GM12878 (cell line): ENCODE data around the gene CCDC134. TPM values are rescaled to one million over a fixed set of nuclear protein-coding genes. Genes with fewer than 3 reads are reported as not detected.

ENCODE experiments used
- ATAC-seq: fragments of 200-7000 bp; cut with Tn5 transposase; 3 replicates; pipeline ENCODE4 v1.9.1; 2020; ENCODE audit warnings: mild to moderate bottlenecking, moderate library complexity
- BruUV-seq: library from RNA; stranded (reverse); fragments of 400-500 nt; replicated peaks from 2 replicates; lab custom pipeline; 2021; lab: Mats Ljungman, UMichigan
- CTCF ChIA-PET: fragments of 300-600 bp; sonication (Branson Sonifier 250); formaldehyde crosslinking; extraction: SDS; loops from one replicate; lab custom pipeline; 2021; ENCODE audit warnings: inconsistent platforms; lab: Yijun Ruan, JAX
- POLR2A ChIA-PET: fragments of 350-600 bp; formaldehyde crosslinking; extraction: SDS; loops from one replicate; lab custom pipeline; 2021; ENCODE audit warnings: inconsistent platforms; lab: Charles Lee
- RAD21 ChIA-PET: fragments of 300-600 bp; sonication (Branson Sonifier 250); formaldehyde crosslinking; loops from one replicate; lab custom pipeline; 2023; ENCODE audit warnings: antibody characterized with exemption; ENCODE audit not compliant: unreplicated experiment; lab: Charles Lee
- SMC1A ChIA-PET: fragments of 300-600 bp; sonication (Branson Sonifier 250); formaldehyde crosslinking; loops from one replicate; lab custom pipeline; 2023; ENCODE audit not compliant: unreplicated experiment, uncharacterized antibody; lab: Charles Lee
- DNase-seq: peaks from one replicate; pipeline ENCODE4 v3.0.0-alpha.2; 2011; ENCODE audit warnings: low read depth, low spot score
- FAIRE-seq: peaks from 3 replicates; lab custom pipeline; 2011; peaks lifted over from hg19 to GRCh38; lab: Jason Lieb, UNC
- H2AFZ ChIP-seq: 2 replicates; pipeline ENCODE4 v1.6.0; 2011; ENCODE audit warnings: low read depth, low read length, control low read depth; ENCODE audit not compliant: control insufficient read depth
- H3K27ac ChIP-seq: 2 replicates; pipeline ENCODE4 v1.5.1; 2011; ENCODE audit warnings: control low read depth; ENCODE audit not compliant: control insufficient read depth, insufficient read depth
- H3K27me3 ChIP-seq, 2 experiments: replicated peaks in 1 of 2; 2 replicates each; pipeline versions ENCODE4 v1.6.0 to v1.6.1; 2011; ENCODE audit warnings: low read length in 1 of 2; ENCODE audit not compliant: control insufficient read depth in 2 of 2, insufficient read depth in 2 of 2
- H3K36me3 ChIP-seq, 2 experiments: 2 replicates each; pipeline ENCODE4 v1.5.1; 2011; ENCODE audit warnings: low read length in 1 of 2; ENCODE audit not compliant: control insufficient read depth in 2 of 2, insufficient read depth in 2 of 2
- H3K4me1 ChIP-seq: 2 replicates; pipeline ENCODE4 v1.6.1; 2011; ENCODE audit warnings: mild to moderate bottlenecking, low read length, moderate library complexity, mixed read lengths; ENCODE audit not compliant: control insufficient read depth, insufficient read depth
- H3K4me2 ChIP-seq: 2 replicates; pipeline ENCODE4 v1.6.0; 2011; ENCODE audit warnings: control low read depth; ENCODE audit not compliant: control insufficient read depth, insufficient read depth
- H3K4me3 ChIP-seq: fragments of 200-600 bp; sonication (generic); 2 replicates; pipeline ENCODE4 v1.5.1; 2016
- H3K79me2 ChIP-seq: 2 replicates; pipeline ENCODE4 v1.6.0; 2011; ENCODE audit warnings: low read length; ENCODE audit not compliant: control insufficient read depth, insufficient read depth
- H3K9ac ChIP-seq: 2 replicates; pipeline ENCODE4 v1.8.0; 2011; ENCODE audit warnings: low read length, control low read depth, mixed read lengths; ENCODE audit not compliant: control insufficient read depth, insufficient read depth
- H3K9me3 ChIP-seq: replicated peaks from 3 replicates; pipeline ENCODE4 v1.5.1; 2011; ENCODE audit warnings: mild to moderate bottlenecking, low read length; ENCODE audit not compliant: control insufficient read depth, insufficient read depth
- H4K20me1 ChIP-seq: 2 replicates; pipeline ENCODE4 v1.6.0; 2011; ENCODE audit not compliant: control insufficient read depth, insufficient read depth
- EP300 ChIP-seq, 2 experiments: fragments of 150-350 bp in 1 of 2; IDR thresholded peaks; 2 replicates each; pipeline ENCODE4 v1.6.1; 2011 to 2012; ENCODE audit warnings: low read depth in 2 of 2, low read length in 2 of 2, borderline replicate concordance in 1 of 2, improper control_type of control experiment in 1 of 2, inconsistent platforms in 1 of 2; ENCODE audit not compliant: control insufficient read depth in 1 of 2
- FOS ChIP-seq: IDR thresholded peaks from 3 replicates; pipeline ENCODE4 v1.6.1; 2011; ENCODE audit warnings: borderline replicate concordance; ENCODE audit not compliant: insufficient read length; ENCODE audit errors: extremely low read depth
- GATAD2B ChIP-seq: fragments of 450-650 bp; conservative IDR thresholded peaks from 2 replicates; pipeline ENCODE4 v1.6.1; 2017; ENCODE audit warnings: low read depth, mild to moderate bottlenecking, moderate library complexity
- MAX ChIP-seq: IDR thresholded peaks from 2 replicates; pipeline ENCODE4 v1.6.1; 2012; ENCODE audit warnings: low read depth, low read length, improper control_type of control experiment
- MEF2B ChIP-seq: fragments of 450-650 bp; IDR thresholded peaks from 2 replicates; pipeline ENCODE4 v1.6.1; 2018; ENCODE audit warnings: mild to moderate bottlenecking, moderate library complexity; ENCODE audit not compliant: partially characterized antibody, poor library complexity, severe bottlenecking
- NFIC ChIP-seq: IDR thresholded peaks from 2 replicates; pipeline ENCODE4 v1.6.1; 2012; ENCODE audit warnings: low read depth, mild to moderate bottlenecking, inconsistent platforms, low read length, moderate library complexity
- NKRF ChIP-seq: fragments of 450-650 bp; conservative IDR thresholded peaks from 2 replicates; pipeline ENCODE4 v1.6.1; 2017; ENCODE audit warnings: mild to moderate bottlenecking, moderate library complexity
- REST ChIP-seq: IDR thresholded peaks from 2 replicates; pipeline ENCODE4 v1.6.1; 2012; ENCODE audit warnings: mild to moderate bottlenecking, low read depth, low read length
- TBL1XR1 ChIP-seq: IDR thresholded peaks from 2 replicates; pipeline ENCODE4 v1.6.1; 2012; ENCODE audit warnings: low read depth, low read length, improper control_type of control experiment
- ZBTB4 ChIP-seq: fragments of 450-650 bp; formaldehyde crosslinking; IDR thresholded peaks from 2 replicates; pipeline ENCODE4 v1.4.0; 2022; ENCODE audit warnings: mild to moderate bottlenecking, moderate library complexity
- ZNF384 ChIP-seq: IDR thresholded peaks from 2 replicates; pipeline ENCODE4 v1.6.1; 2012; ENCODE audit warnings: low read depth, mild to moderate bottlenecking, low read length, improper control_type of control experiment, borderline replicate concordance
- ZSCAN29 ChIP-seq: fragments of 450-650 bp; IDR thresholded peaks from 2 replicates; pipeline ENCODE4 v1.6.1; 2017; ENCODE audit warnings: mild to moderate bottlenecking, moderate library complexity
- WGBS: methylation state at CpG from one replicate; pipeline ENCODE4 v1.1.6; 2016; ENCODE audit warnings: low lambda C conversion rate; ENCODE audit not compliant: insufficient replicate concordance, insufficient coverage; ENCODE audit errors: missing lambda C conversion rate; 5-methylcytosine and 5-hydroxymethylcytosine counted together
- in situ Hi-C: fragments of 300-500 bp; cut with MboI; formaldehyde crosslinking; loops from 9 replicates; pipeline ENCODE4 v1.14.3; 2018; ENCODE audit warnings: mixed read lengths
- intact Hi-C: fragments of 100-400 bp; cut with micrococcal nuclease; formaldehyde crosslinking; loops from one replicate; pipeline ENCODE4 v1.14.2; 2022; ENCODE audit not compliant: unreplicated experiment
- polyA plus RNA-seq, 11 experiments: library from polyadenylated mRNA; depleted of rRNA in 4 of 11; unstranded in 6 of 11; stranded (reverse) in 5 of 11; fragments of >200 nt; fragmentation: Nextera tagmentation in 4 of 11; fragmentation: Illumina TruSeq in 1 of 11; extraction: Ambion mirVana in 4 of 11; extraction: Trizol in 1 of 11; gene quantifications; 1 replicate in 1 of 11; 2 replicates in 10 of 11; pipeline versions ENCODE4 v1.2.1 to v1.2.3, GENCODE V29; 2011 to 2016; ENCODE audit warnings: inconsistent platforms in 2 of 11, missing spikeins in 2 of 11, low read depth in 1 of 11
- total RNA-seq, 4 experiments: library from RNA; depleted of rRNA in 3 of 4; stranded (reverse); fragments of >200 nt in 3 of 4; fragmentation: Illumina TruSeq in 1 of 4; extraction: Trizol in 1 of 4; gene quantifications; 2 replicates each; pipeline versions ENCODE4 v1.2.1 to v1.2.3, GENCODE V29; 2013 to 2021

CCDC134 gene
- total and polyA plus RNA-seq, 10 of the 15 experiments (the other 5 are each of a cell fraction or from before 2014, with no cell fraction given): 0.35 to 19.3 (median 11.8) TPM

- TF ChIP-seq ZBTB4 (CRISPR knock-in tag): no peak
These were observed 72.9 kb downstream of the CCDC134 start (continued) for GRCh38 chr22:41873391-41873790.

GRCh38 chr22:41874090-41874489 lies 73.6 kb downstream of the CCDC134 start:
- WGBS: 76% methylated on average over 2 of the region's 2 CpGs
- Histone ChIP-seq H2AFZ (no peak overlapping the region), H3K9me3 (no peaks in the 10 kb centered on the region), H3K27ac (no peak overlapping the region), H3K27me3 (no peaks in the 10 kb centered on the region), H4K20me1 (no peaks in the 10 kb centered on the region), H3K4me2 (no peak overlapping the region), H3K36me3 (peaks cover 30 to 50% of the 10 kb centered on the region in 2 experiments), H3K4me3 (no peak overlapping the region), H3K4me1 (no peaks in the 10 kb centered on the region), H3K9ac (no peak overlapping the region), H3K79me2 (no peaks in the 10 kb centered on the region; the same call in 1 of the 2 replicates)
- CTCF ChIA-PET: interaction anchor here (1.2 to 2.4 kb wide), 2 partner anchors 67 to 177 kb away, joined by 6 to 8 read pairs; no protein-coding TSS in a partner anchor
- no TSS peak for BruUV-seq
- intact Hi-C loops: no loop called here
- DNase-seq (no peak), ATAC-seq (no peak), FAIRE-seq (no peak)
- in situ Hi-C loops: no loop called here
- SMC1A ChIA-PET: interaction anchor here (3.0 to 6.3 kb wide), 3 partner anchors 11 to 39 kb away, joined by 7 to 49 read pairs (median 18); no protein-coding TSS in a partner anchor
- RAD21 ChIA-PET: interaction anchor here (0.7 to 4.4 kb wide), 2 partner anchors 12 to 1018 kb away, joined by 3 to 39 read pairs; partner anchors contain the start of gene ST13
- POLR2A ChIA-PET: interaction anchor here (1.3 kb wide), 1 partner anchor 11 kb away, joined by 4 read pairs; no protein-coding TSS in a partner anchor
- TF ChIP-seq FOS (no peak), MAX (no peak), MEF2B (no peak), NKRF (no peak), NFIC (no peak), EP300 (IDR thresholded peaks at IDR 0.05; ENCODE audit: borderline replicate concordance in 1 of 2, control insufficient read depth in 1 of 2, low read depth in 2 of 2, low read length in 2 of 2) (no peak), TBL1XR1 (no peak), ZNF384 (no peak), ZSCAN29 (no peak), GATAD2B (no peak), REST (no peak)
